Hematopoietic multipotent progenitor cell treated with erythropoietin and hydrocortisone succinate and interleukin-3 and kit ligand, for 15 days (in vitro differentiated cells): ENCODE results near the gene AGBL5.

Experiments
- DNase-seq: peaks from one replicate; pipeline ENCODE4 v3.0.0-alpha.2; 2015; ENCODE audit warnings: low spot score

AGBL5 gene

DNA sequence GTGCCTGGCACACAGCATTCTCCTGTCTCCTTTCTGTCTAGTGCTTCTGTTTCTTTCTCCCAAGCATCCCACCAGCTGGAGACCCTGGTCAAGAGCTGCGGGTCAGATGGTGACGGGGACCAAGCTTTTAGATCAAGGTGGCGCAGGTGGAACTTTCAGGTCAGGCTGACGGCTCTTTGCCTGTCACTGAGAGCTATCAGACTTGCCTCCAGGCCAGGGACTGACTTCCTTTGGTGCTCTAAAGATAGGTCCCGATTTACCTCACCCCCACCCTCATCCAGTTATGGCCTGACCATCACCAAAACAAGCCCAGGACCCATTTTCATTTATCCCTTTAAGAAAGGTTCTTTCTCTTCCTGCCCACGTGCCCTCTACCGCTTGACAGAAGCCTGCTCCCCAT lies 25.8 kb downstream of the AGBL5 start:
- no peak for DNase-seq

DNA sequence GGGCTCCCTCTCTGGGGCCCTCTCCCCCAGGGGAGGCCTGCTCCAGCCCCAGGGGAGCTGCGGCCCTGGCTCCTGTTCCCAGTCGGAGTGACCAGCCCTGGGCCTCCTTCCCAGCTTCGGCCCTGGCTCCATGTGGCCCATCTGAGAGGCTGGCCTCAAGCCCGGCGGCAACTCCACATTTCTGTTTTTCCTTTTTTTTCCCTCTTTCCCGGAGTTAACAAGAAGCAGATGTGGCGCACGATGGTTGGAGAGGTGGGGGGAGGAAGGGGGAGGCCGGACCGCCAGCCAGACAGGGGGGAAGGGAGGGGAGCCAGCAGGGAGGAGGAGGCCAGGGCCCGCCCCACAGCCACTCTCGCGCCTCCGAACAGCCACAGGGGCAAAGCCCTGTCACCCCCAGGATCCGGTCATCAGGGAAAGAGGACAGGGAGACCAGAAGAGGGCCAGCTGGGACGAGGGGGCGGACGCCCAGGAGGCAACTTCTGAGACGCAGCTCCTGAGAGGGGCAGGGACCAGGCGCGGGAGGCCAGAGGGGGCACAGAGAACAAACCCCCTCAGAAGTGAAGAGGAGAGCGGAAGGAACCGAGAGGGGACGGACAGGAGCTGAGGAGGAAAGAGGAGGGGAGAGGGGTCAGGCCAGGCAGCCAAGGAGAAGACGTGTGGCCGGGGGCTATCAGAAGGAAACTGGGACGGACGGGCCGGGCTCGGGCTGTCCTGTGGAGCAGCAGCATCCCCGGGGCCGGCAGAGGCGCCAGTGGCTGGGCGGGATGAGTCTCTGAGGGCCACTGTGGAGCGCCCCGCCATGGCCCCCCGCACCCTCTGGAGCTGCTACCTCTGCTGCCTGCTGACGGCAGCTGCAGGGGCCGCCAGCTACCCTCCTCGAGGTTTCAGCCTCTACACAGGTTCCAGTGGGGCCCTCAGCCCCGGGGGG lies 27.1 kb downstream of the AGBL5 start, which contains the start of gene EMILIN1:
Gene EMILIN1, plus strand, starts transcription at position 349 of the 928 bp plus-strand sequence. Its CDS starts 451 bp downstream, at position 800.
- DNase-seq: no peak

DNA sequence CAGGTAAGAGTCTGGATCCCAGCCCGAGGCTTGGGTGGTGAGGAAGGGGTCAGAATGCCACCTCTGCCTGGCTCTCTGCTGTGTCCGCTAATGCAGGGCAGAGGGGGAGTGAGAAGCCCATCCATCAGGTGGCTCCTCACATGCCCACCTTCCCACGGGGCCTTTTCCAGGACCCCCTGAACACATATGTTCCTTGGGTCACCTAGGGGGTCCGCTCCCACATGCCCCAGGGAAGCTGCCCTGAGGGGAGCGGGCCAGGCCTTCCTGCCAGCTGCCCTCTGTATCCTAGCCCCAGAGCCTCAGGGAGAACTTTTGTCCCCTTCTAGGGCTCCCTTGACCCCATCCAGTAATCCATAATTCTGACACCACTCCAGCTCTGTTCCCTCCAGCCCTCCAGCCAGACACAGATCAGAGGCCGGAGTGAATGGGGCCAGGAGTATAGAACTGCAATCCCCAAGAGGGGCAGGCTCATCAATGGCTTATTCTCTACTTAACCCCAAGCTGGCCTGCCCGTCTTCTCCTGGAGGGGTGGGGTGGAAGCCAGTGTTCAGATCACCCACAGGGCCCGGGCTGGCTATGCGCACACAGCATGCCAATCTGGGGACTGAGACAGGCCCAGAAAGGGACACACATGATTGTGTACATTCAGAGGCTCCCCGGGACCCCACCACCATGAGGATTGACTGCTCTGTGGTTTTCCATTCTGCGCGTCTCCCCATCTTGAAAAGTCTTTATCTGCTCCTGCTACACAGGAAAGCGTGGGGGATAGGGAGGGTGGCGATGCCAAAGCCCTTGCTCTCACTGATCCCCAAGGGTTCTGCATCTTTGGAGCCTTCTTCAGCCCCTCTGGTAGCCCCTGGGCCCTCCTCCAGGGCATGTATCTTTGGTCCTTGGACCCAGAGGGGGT lies 28.0 kb downstream of the AGBL5 start:
- no peak for DNase-seq

DNA sequence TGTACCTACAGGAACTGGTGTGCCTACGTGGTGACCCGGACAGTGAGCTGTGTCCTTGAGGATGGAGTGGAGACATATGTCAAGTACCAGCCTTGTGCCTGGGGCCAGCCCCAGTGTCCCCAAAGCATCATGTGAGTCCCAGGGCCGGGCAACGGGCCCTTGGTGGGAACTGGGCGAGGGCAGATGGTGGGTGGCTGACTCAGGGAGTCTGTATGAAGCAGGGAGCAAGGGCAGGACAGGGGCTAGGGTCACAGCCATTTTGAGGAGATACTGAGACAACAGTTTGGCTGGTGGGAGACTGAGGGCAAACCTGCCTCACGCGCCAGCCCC lies 28.6 kb downstream of the AGBL5 start:
- no peak for DNase-seq

DNA sequence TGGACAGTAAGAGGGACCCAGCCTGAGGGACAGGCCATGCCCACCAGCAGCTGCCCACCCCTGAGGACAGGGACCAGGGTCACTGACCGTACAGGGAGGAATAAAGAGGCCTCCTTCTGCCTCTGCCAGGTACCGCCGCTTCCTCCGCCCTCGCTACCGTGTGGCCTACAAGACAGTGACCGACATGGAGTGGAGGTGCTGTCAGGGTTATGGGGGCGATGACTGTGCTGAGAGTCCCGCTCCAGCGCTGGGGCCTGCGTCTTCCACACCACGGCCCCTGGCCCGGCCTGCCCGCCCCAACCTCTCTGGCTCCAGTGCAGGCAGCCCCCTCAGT lies 29.1 kb downstream of the AGBL5 start:
- no peak for DNase-seq

DNA sequence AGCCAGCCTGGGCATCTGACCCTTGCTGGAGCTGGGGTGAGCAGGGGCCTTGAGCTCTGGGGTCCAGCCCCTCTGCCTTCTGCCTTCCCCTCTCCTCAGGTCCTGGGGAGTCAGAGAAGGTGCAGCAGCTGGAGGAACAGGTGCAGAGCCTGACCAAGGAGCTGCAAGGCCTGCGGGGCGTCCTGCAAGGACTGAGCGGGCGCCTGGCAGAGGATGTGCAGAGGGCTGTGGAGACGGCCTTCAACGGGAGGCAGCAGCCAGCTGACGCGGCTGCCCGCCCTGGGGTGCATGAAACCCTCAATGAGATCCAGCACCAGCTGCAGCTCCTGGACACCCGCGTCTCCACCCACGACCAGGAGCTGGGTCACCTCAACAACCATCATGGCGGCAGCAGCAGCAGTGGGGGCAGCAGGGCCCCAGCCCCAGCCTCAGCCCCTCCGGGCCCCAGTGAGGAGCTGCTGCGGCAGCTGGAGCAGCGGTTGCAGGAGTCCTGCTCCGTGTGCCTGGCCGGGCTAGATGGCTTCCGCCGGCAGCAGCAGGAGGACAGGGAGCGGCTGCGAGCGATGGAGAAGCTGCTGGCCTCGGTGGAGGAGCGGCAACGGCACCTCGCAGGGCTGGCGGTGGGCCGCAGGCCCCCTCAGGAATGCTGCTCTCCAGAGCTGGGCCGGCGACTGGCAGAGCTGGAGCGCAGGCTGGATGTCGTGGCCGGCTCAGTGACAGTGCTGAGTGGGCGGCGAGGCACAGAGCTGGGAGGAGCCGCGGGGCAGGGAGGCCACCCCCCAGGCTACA lies 30.7 kb downstream of the AGBL5 start:
- no peak for DNase-seq

DNA sequence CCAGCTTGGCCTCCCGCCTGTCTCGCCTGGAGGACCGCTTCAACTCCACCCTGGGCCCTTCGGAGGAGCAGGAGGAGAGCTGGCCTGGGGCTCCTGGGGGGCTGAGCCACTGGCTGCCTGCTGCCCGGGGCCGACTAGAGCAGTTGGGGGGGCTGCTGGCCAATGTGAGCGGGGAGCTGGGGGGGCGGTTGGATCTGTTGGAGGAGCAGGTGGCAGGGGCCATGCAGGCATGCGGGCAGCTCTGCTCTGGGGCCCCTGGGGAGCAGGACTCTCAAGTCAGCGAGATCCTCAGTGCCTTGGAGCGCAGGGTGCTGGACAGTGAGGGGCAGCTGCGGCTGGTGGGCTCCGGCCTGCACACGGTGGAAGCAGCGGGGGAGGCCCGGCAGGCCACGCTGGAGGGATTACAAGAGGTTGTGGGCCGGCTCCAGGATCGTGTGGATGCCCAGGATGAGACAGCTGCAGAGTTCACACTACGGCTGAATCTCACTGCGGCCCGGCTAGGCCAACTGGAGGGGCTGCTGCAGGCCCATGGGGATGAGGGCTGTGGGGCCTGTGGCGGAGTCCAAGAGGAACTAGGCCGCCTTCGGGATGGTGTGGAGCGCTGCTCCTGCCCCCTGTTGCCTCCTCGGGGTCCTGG lies 31.4 kb downstream of the AGBL5 start:
- no peak for DNase-seq

DNA sequence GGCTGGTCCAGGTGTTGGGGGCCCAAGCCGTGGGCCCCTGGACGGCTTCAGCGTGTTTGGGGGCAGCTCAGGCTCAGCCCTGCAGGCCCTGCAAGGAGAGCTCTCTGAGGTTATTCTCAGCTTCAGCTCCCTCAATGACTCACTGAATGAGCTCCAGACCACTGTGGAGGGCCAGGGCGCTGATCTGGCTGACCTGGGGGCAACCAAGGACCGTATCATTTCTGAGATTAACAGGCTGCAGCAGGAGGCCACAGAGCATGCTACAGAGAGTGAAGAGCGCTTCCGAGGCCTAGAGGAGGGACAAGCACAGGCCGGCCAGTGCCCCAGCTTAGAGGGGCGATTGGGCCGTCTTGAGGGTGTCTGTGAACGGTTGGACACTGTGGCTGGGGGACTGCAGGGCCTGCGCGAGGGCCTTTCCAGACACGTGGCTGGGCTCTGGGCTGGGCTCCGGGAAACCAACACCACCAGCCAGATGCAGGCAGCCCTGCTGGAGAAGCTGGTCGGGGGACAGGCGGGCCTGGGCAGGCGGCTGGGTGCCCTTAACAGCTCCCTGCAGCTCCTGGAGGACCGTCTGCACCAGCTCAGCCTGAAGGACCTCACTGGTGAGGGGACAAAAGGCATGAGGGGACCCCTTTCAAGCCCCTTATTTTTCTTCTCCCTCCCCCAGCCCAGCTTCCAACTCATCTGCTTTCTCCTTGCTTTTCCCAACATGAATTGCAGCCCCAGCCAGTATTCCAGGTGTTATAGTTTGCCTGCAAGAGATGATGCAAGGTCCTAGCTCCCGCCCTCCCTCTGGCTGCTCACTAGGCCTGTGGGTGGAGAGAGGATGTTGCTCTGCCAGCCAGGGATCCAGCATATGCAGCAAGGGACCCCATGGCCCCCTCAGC lies 32.2 kb downstream of the AGBL5 start:
- no peak for DNase-seq

DNA sequence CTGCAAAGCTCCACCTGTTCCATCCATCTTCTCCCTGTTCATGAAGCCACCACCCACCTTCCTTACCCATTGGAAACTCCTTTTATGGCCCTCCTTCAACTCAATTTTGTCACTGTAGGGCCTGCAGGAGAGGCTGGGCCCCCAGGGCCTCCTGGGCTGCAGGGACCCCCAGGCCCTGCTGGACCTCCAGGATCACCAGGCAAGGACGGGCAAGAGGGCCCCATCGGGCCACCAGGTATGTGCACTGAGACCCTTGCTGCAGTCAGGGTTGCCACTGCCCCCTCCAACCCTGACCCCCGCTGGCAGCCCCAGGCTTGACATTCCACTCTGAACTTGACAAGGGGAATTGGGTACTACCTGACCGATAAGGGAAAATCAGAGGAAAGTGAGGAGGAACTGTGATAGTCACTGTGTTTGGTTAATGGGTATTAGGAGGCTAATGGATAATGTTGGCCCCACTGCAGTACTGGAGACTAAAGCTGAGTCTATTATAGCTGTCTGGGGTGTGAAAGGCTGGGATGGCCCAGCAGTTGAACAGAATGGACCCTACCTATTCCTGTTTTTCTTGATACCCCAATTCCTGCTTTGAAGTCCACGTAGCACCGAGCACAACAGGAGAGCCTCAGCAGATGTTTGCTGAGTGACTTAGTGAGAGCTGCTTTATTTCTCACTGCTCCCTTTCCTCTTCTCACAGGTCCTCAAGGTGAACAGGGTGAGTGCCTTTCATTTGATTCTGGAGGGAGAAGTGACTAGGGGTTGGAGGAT lies 33.0 kb downstream of the AGBL5 start:
- no peak for DNase-seq

DNA sequence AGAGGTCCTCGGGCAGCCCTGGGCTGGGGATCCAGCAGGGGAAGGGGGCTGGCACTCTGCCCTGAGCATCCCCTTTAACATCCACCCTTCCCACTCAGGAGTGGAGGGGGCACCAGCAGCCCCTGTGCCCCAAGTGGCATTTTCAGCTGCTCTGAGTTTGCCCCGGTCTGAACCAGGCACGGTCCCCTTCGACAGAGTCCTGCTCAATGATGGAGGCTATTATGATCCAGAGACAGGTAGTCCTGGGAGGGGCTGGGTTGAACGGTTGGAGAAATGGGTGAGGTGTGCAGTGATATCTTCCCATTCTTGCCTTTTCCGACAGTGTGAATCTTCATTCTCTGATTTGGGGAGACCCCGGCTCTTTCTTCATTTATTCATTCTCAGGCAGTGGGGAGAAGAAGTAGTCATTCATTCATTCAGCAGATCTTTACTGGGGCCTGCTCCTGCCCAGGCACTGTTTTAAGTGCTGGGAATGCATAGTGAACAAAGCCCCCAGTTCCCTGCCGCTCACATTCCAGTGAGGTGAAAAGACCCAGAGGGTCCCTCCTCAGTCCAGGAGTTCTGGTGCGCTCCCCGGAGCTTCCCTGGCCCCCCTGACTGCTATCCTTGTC lies 33.7 kb downstream of the AGBL5 start:
- DNase-seq: no peak

DNA sequence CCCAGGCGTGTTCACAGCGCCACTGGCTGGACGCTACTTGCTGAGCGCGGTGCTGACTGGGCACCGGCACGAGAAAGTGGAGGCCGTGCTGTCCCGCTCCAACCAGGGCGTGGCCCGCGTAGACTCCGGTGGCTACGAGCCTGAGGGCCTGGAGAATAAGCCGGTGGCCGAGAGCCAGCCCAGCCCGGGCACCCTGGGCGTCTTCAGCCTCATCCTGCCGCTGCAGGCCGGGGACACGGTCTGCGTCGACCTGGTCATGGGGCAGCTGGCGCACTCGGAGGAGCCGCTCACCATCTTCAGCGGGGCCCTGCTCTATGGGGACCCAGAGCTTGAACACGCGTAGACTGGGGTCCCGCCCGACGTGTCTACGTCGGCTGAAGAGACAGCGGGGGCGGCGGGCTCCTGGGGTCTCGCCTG lies 34.2 kb downstream of the AGBL5 start:
- peak; percentile 53 for DNase-seq

DNA sequence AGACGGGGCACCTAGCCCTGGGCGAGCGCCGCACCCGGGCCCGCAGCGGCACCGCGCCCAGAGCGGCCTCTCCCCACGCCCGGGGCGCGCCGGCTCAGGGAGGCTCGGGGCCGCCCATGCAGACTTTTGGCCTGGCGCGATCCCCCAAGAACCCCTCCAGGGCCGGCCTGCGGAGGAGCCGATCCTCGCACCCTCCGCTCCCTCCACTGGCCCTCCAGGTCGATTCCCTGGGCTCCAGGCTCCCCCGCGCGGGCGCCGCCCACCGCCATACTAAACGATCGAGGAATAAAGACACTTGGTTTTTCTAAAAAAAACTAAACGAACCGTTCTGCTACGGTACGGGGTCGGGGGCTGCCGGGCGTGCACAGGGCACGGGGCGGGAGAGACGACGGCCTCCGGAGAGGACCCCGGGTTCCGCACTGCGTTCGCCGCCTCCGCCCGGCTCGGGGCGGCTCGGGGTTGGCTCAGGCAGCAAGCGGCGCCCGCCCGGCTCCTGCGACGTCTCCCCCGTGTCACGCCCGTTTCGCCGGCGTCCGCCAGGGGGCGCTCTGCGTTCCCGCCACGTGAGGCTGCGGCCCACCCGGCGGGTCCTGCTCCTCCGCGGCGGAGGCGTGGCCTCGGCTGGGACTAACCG lies 34.7 kb downstream of the AGBL5 start:
- DNase-seq: peak; percentile 92

DNA sequence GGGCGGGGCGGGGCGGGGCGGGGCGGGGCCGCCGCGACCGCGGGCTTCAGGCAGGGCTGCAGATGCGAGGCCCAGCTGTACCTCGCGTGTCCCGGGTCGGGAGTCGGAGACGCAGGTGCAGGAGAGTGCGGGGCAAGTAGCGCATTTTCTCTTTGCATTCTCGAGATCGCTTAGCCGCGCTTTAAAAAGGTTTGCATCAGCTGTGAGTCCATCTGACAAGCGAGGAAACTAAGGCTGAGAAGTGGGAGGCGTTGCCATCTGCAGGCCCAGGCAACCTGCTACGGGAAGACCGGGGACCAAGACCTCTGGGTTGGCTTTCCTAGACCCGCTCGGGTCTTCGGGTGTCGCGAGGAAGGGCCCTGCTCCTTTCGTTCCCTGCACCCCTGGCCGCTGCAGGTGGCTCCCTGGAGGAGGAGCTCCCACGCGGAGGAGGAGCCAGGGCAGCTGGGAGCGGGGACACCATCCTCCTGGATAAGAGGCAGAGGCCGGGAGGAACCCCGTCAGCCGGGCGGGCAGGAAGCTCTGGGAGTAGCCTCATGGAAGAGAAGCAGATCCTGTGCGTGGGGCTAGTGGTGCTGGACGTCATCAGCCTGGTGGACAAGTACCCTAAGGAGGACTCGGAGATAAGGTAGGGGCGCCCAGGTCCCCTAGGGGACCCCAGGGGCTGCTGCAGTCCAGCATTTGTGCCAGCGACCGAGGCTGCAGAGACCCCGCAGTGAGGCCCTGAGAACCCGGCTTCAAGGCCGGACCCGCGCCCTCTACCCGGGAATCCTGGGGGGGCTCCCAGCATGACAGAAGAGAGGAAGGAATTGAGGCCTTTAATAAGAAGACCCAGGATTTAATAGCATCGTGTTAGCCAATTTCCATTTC lies 35.5 kb downstream of the AGBL5 start, which contains the start of gene KHK:
Gene KHK, plus strand, starts transcription at position 49 of the 870 bp plus-strand sequence. Its CDS starts 488 bp downstream, at position 537.
- no peak for DNase-seq

DNA sequence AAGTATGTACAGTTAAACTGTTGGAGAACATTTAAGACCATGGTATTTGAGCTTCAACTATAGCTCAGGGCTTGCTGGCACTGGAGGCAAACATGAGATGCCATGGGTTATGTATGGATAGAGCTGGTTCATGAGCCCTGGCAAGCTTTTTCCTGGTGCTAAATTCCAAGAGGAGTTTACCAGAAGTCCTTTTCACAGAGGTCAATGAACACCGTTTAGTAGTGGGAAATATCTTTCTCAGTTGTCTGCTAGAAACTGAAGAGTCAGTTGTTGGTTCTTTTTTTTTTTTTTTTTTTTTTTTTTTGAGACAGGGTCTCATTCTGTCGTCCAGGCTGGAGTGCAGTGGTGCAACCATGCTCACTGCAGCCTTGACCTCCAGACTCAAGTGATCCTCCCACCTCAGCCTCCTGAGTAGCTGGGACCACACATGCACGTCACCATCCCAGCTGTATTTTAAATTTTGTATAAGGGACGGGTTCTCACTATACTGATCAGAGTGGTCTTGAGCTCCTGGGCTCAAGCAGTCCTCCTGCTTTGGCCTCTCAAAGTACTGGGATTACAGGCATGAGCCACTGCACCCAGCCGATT lies 36.4 kb downstream of the AGBL5 start:
- DNase-seq: no peak

DNA sequence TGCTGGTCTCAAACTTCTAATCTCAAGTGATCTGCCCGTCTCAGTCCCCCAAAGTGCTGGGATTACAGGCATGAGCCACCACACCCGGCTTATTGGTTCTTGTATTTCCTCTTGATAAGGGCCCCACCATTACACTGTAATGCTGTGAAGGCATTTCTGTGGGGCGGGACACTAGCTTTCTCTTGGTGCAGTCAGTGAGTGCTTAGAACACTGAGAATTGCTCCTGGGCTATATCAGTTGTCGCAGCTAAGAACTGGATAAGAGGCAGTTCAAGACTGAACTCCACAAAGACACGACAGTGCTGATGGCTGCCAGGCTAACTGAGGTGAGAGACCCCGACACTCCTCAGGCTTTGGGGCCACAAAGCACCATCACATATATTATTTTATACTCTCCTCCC lies 37.2 kb downstream of the AGBL5 start:
- no peak for DNase-seq

DNA sequence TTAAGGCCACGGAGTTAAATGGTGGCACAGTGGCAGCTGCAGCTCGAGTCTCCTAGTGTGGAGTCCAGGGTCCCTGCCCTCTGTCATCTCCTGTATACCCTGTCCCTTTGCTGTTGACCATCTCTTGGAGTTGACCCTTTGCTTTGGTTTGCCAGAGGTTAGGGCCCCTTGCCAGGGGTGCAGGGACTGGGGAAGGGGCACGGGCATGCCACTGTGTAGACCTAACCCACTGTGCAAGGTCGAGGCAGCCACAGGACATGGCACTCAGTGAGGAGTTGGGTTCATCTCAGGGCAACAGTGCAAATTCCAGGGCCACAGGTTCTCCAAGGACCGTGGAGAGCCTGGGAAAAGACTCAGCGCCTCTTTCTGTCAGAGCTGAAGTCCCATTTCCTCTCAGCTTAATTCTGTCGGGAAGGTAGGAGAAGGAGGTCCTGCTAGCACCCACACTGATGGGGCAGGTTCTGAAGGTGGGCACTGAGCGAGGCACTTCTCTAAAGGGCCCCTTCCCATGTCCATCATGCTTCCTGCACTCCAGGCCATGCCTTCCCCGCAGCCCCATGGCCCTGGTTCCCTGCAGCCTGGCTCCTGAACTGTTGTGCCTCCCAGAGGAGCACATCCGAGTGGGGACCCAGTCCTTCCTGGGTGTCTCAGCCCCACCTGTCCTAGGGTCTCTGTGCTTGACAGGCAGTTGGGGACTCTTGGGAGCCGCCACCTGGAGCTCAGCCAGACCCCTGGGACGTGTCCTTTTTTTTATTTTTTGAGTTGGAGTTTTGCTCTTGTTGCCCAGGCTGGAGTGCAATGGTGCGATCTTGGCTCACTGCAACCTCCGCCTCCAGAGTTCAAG lies 37.9 kb downstream of the AGBL5 start:
- DNase-seq: no peak
